Stimulated activated CD4-positive, alpha-beta T cell treated with anti-CD3 and anti-CD28 coated beads, Interleukin-4, amount 100 ng/mL, for 24 hours (primary cell): ENCODE results near the gene GATD1.

ENCODE experiments used
- DNase-seq: peaks from one replicate; pipeline ENCODE4 v3.0.0-alpha.2; 2020

The GATD1 gene

GRCh38 chr11:811446-812245 lies 34.4 kb upstream of the GATD1 start:
- DNase-seq, result no peak

GRCh38 chr11:810040-810567 lies 32.8 kb upstream of the GATD1 start:
- DNase-seq, result no peak

- DNase-seq, result peak; percentile 97
Observed at GRCh38 chr11:809287-810039, 32.2 kb upstream of the GATD1 start, which contains the start of gene RPLP2. Gene RPLP2 (plus strand): TSS chr11:809967. CDS start chr11:810235, 268 bp downstream.

- DNase-seq, result no peak
Observed at GRCh38 chr11:808427-809286, 31.4 kb upstream of the GATD1 start.

- no peak for DNase-seq
Observed at GRCh38 chr11:804599-804964, 27.3 kb upstream of the GATD1 start.

GRCh38 chr11:803770-804598 lies 26.7 kb upstream of the GATD1 start:
- DNase-seq, result no peak

DNA sequence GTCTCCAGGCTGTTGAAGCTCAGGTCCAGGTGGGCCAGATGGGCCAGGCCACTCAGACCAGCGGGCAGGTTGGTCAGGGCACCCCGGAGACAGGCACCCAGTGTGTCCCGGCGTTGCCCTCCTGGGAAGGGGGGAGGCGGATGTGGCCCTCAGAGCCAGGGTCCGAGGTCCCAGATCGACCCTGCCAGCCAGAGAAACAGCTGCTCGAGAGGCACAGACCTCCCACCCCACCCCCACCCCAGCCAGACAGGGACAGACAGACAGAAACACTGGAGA lies 26.1 kb upstream of the GATD1 start:
- DNase-seq, result no peak

DNA sequence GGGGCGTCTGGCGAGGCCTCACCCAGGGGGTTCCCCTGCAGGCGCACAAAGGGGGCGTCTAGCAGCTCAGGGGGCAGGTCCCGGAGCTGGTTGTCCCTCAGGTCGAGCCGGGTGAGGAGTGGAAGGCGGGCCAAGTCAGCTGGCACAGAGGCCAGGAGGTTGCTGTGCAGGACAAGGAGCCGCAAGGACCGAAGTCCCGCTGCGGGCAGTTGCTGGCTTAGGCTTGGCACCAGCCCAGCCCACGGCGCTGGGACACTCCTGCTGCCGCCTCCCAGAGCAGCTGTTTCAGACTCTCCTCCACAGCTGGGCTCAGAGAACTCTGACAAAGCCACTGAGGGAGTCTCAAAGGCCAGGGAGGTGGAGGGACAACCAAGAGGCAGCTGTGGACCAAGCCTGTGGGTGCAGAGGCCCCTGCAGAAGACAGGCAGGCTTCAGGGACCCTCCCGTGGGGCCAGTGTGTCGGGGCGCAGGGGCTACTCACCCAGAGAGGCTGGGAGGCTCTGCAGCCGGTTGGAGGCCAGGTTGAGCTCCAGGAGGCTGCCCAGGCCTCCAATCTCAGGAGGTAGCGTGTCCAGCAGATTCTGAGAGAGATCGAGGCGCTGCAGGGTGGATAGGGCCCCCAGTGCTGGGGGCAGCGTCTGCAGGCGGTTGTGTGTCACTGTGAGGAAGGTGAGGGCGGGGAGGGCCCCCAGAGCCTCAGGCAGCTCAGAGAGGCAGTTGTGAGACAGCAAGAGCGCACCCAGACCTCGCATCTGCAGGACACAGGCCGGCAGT lies 25.6 kb upstream of the GATD1 start:
- DNase-seq, result no peak

DNA sequence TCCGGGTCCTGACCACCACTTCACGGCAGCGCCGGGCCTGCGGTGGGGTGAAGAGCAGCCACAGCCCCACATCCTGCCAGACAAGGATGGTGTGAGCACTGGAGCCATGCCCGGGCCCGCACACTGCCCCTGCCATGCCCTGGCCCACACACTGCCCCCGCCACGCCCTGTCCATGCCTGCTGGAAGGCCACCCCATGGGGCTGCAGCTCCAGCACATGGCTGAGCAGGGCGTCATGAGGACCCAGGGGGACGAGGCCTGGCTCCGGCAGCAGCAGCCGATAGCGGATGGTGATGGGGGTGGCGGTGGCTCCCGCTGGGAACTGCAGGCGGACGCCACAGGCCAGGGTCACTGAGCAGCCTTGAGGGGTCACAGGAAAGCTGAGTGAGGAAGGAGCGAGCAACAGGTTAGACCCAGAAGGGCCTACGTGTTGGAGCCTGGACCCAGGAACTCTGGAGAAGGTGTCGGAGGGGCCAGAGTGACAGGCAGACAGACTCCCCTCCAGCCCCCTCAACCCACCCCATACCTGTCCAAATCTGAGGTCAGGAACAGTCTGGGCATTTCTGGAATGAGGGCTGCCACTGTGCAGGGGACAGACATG lies 24.8 kb upstream of the GATD1 start:
- DNase-seq, result no peak

- DNase-seq, result no peak
Observed at GRCh38 chr11:801097-801780, 24.0 kb upstream of the GATD1 start.

DNA sequence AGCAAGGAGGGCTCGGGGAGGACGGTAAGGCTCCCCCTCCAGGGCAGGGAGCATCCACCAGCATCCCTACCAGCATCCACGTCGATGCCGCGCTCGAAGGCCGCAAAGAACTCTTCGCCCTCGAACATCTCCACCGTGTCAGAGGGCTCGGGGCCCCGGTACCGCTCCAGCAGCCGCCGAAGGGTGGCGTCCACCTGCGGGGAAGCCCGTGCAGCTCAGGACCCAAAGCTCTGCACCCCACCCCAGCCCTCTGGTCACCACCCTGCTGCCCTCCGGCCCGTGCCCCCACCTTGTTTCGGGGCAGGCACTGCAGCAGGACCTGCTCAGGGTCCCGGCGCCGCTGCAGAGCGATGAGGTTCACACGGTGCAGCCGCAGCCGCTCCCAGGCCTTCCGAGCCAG lies 23.2 kb upstream of the GATD1 start:
- DNase-seq, result no peak

- DNase-seq, result no peak
Observed at GRCh38 chr11:799641-800316, 22.5 kb upstream of the GATD1 start.

GRCh38 chr11:798093-798713 lies 20.9 kb upstream of the GATD1 start, which contains the start of gene SLC25A22:
Gene SLC25A22 (minus strand): TSS chr11:798281. CDS start chr11:795006, 3,275 bp downstream.
- peak; percentile 85 for DNase-seq

GRCh38 chr11:797296-798092 lies 20.2 kb upstream of the GATD1 start:
- DNase-seq, result peak; percentile 79

DNA sequence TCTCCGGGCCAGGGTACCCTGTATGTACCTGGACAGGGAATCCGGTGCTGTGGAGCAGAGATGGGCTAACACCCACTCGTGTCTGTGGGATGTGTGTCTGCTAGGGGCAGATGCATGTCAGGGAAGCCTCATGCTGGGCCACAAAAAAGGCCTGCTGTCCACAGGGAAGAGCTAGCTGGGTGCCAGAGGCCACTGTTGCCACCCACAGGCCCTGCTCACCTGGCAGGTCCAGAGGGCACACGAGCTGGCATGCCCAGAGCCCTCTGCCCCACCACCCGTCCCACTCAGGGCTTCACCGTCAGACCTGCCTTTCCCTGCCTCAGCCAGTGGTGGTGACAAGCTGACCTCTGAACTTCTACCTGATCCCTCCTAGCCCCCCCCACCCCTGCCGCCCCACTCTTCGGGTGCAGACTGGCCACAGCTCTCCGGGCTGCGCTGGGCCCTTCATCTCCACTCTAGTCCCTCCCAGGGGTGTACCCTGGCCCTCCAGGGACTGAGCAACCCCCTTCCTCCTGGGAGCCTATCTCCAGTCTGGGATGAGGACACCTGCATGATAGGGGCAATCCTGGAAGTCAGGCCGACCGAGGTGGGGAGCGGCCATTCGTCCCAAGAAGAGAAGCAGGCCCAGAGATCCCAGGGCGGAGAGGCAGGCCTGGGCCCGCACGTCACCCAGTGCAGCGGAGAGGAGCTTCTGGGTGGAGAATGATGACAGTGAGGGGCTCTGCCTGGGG lies 19.4 kb upstream of the GATD1 start:
- no peak for DNase-seq

- peak; percentile 88 for DNase-seq
Observed at GRCh38 chr11:795634-796564, 18.6 kb upstream of the GATD1 start.
